IMR-90 (cell line): ENCODE measurements around the gene TSPAN4. TPM values are rescaled to one million over a fixed set of nuclear protein-coding genes. Genes with fewer than 3 reads are reported as not detected.

Experiments used
- ATAC-seq: fragments of 200-7000 bp; cut with Tn5 transposase; 2 replicates; pipeline ENCODE4 v1.9.1; 2020; ENCODE audit warnings: low read depth, mild to moderate bottlenecking, moderate library complexity
- BruUV-seq: library from RNA; stranded (reverse); fragments of 400-500 nt; replicated peaks from 2 replicates; lab custom pipeline; 2021; lab: Mats Ljungman, UMichigan
- CTCF ChIA-PET: fragments of 300-600 bp; formaldehyde crosslinking; extraction: SDS; loops from one replicate; lab custom pipeline; 2021; ENCODE audit warnings: antibody characterized with exemption; lab: Yijun Ruan, JAX
- POLR2A ChIA-PET: fragments of 300-600 bp; sonication (Branson Sonifier 250); formaldehyde crosslinking; loops from one replicate; lab custom pipeline; 2022; ENCODE audit warnings: antibody characterized with exemption; ENCODE audit not compliant: unreplicated experiment; lab: Charles Lee
- DNase-seq: peaks from one replicate; pipeline ENCODE4 v3.0.0; 2013
- H2AFZ ChIP-seq: replicated peaks from 2 replicates; pipeline ENCODE3; 2013; ENCODE audit warnings: low read length, mild to moderate bottlenecking; ENCODE audit not compliant: poor library complexity
- H2AK5ac ChIP-seq: 2 replicates; pipeline ENCODE4 v1.6.1; 2013; ENCODE audit warnings: low read depth, low read length, inconsistent platforms
- H2AK9ac ChIP-seq: replicated peaks from 2 replicates; pipeline ENCODE3; 2013; ENCODE audit warnings: mild to moderate bottlenecking, low read depth, low read length, moderate library complexity; ENCODE audit not compliant: poor library complexity
- H2BK120ac ChIP-seq: 2 replicates; pipeline ENCODE4 v1.6.1; 2013; ENCODE audit warnings: low read depth, low read length, inconsistent platforms
- H2BK15ac ChIP-seq: 3 replicates; pipeline ENCODE4 v1.6.1; 2013; ENCODE audit warnings: low read depth, low read length, inconsistent platforms
- H2BK20ac ChIP-seq: 2 replicates; pipeline ENCODE4 v1.6.1; 2013; ENCODE audit warnings: low read depth, mild to moderate bottlenecking, inconsistent platforms, low read length, moderate library complexity
- H2BK5ac ChIP-seq: 2 replicates; pipeline ENCODE4 v1.6.1; 2013; ENCODE audit warnings: mild to moderate bottlenecking, low read depth, low read length, inconsistent platforms; ENCODE audit not compliant: poor library complexity, severe bottlenecking
- H3K14ac ChIP-seq: replicated peaks from 2 replicates; pipeline ENCODE4 v1.6.1; 2013; ENCODE audit warnings: low read depth, low read length, inconsistent platforms
- H3K18ac ChIP-seq: 2 replicates; pipeline ENCODE4 v1.6.1; 2013; ENCODE audit warnings: low read depth, low read length, control low read depth
- H3K23ac ChIP-seq: 2 replicates; pipeline ENCODE4 v1.6.1; 2013; ENCODE audit warnings: low read depth, low read length, inconsistent platforms
- H3K27ac ChIP-seq: 2 replicates; pipeline ENCODE4 v1.5.1; 2013; ENCODE audit warnings: mild to moderate bottlenecking, control low read depth, low read length; ENCODE audit not compliant: insufficient read depth
- H3K27me3 ChIP-seq: 2 replicates; pipeline ENCODE4 v1.6.1; 2013; ENCODE audit warnings: low read length; ENCODE audit not compliant: control insufficient read depth, insufficient read depth
- H3K36me3 ChIP-seq: 2 replicates; pipeline ENCODE4 v1.6.1; 2013; ENCODE audit warnings: low read length, mixed read lengths; ENCODE audit not compliant: control insufficient read depth, insufficient read depth
- H3K4ac ChIP-seq: 2 replicates; pipeline ENCODE4 v1.6.1; 2013; ENCODE audit warnings: low read depth, low read length, inconsistent platforms
- H3K4me1 ChIP-seq: 2 replicates; pipeline ENCODE4 v1.6.1; 2013; ENCODE audit warnings: low read length, mixed read lengths; ENCODE audit not compliant: control insufficient read depth, insufficient read depth
- H3K4me2 ChIP-seq: 2 replicates; pipeline ENCODE4 v1.6.1; 2013; ENCODE audit warnings: low read depth, mild to moderate bottlenecking, control low read depth, low read length, moderate library complexity
- H3K4me3 ChIP-seq: 2 replicates; pipeline ENCODE4 v1.5.1; 2013; ENCODE audit warnings: low read depth, mild to moderate bottlenecking, control low read depth, low read length, moderate library complexity; ENCODE audit not compliant: insufficient read depth
- H3K56ac ChIP-seq: 2 replicates; pipeline ENCODE4 v1.6.1; 2013; ENCODE audit warnings: low read length, inconsistent platforms; ENCODE audit not compliant: insufficient read depth; ENCODE audit errors: extremely low read depth
- H3K79me1 ChIP-seq, 2 experiments: 2 replicates each; pipeline ENCODE4 v1.6.1; 2013; ENCODE audit warnings: low read length in 2 of 2, inconsistent platforms in 1 of 2, low read depth in 1 of 2
- H3K9ac ChIP-seq: 2 replicates; pipeline ENCODE4 v1.6.1; 2013; ENCODE audit warnings: low read depth, low read length, control low read depth
- H3K9me1 ChIP-seq: 2 replicates; pipeline ENCODE4 v1.6.1; 2013; ENCODE audit warnings: low read length, inconsistent platforms; ENCODE audit not compliant: insufficient read depth
- H3K9me3 ChIP-seq: 2 replicates; pipeline ENCODE4 v1.6.1; 2013; ENCODE audit warnings: low read length; ENCODE audit not compliant: control insufficient read depth, insufficient read depth
- H4K20me1 ChIP-seq: 2 replicates; pipeline ENCODE4 v1.6.1; 2013; ENCODE audit warnings: low read length, inconsistent platforms; ENCODE audit not compliant: insufficient read depth
- H4K5ac ChIP-seq: 2 replicates; pipeline ENCODE4 v1.6.1; 2013; ENCODE audit warnings: mild to moderate bottlenecking, low read depth, low read length, control low read depth
- H4K8ac ChIP-seq, 2 experiments: 2 replicates each; pipeline ENCODE4 v1.6.1; 2013; ENCODE audit warnings: low read depth in 2 of 2, low read length in 2 of 2, control low read depth in 1 of 2, inconsistent platforms in 1 of 2
- H4K91ac ChIP-seq: 2 replicates; pipeline ENCODE4 v1.6.1; 2013; ENCODE audit warnings: low read depth, low read length, inconsistent platforms; ENCODE audit not compliant: insufficient read depth
- CTCF ChIP-seq: conservative IDR thresholded peaks from 2 replicates; pipeline ENCODE4 v1.5.1; 2012; ENCODE audit warnings: mild to moderate bottlenecking, low read depth, low read length, improper control_type of control experiment
- ELK1 ChIP-seq: fragments of 150-350 bp; IDR thresholded peaks from 2 replicates; pipeline ENCODE4 v1.6.1; 2016; ENCODE audit warnings: low read depth, mild to moderate bottlenecking, low read length, moderate library complexity, borderline replicate concordance
- POLR2A ChIP-seq: IDR thresholded peaks from 2 replicates; pipeline ENCODE4 v1.6.1; 2012; ENCODE audit warnings: mild to moderate bottlenecking, low read depth, low read length
- RFX5 ChIP-seq: IDR thresholded peaks from 2 replicates; pipeline ENCODE4 v1.8.0; 2012; ENCODE audit warnings: low read depth, mild to moderate bottlenecking, low read length, moderate library complexity
- USF2 ChIP-seq: fragments of 150-350 bp; IDR thresholded peaks from 2 replicates; pipeline ENCODE4 v1.6.1; 2017; ENCODE audit warnings: mild to moderate bottlenecking, antibody characterized with exemption, low read length, low read depth
- WGBS, 2 experiments: methylation state at CpG; one replicate each; pipeline versions ENCODE4 v1.1.5 to v1.1.7; 2013; ENCODE audit warnings: missing lambda C conversion rate in 2 of 2; ENCODE audit not compliant: insufficient read length in 1 of 2; ENCODE audit errors: extremely low coverage in 2 of 2; 5-methylcytosine and 5-hydroxymethylcytosine counted together
- dilution Hi-C: fragments of 300-500 bp; cut with HindIII; formaldehyde crosslinking; loops from one replicate; pipeline ENCODE4 v1.14.3; 2018; ENCODE audit warnings: low sequenced_read_pairs; ENCODE audit not compliant: unreplicated experiment
- in situ Hi-C: fragments of 300-500 bp; cut with MboI; formaldehyde crosslinking; loops from 3 replicates; pipeline ENCODE4 v1.14.3; 2019; ENCODE audit warnings: low sequenced_read_pairs, inconsistent platforms, mixed read lengths
- intact Hi-C: fragments of 100-400 bp; cut with micrococcal nuclease; formaldehyde crosslinking; loops from 2 replicates; pipeline ENCODE4 v1.10.0; 2022
- polyA plus RNA-seq, 3 experiments: library from polyadenylated mRNA; depleted of rRNA; stranded (reverse); fragments of >200 nt; gene quantifications; 2 replicates each; pipeline ENCODE4 v1.2.3, GENCODE V29; 2012; ENCODE audit warnings: low replicate concordance in 1 of 3
- total RNA-seq: library from RNA; depleted of rRNA; stranded (reverse); fragments of >200 nt; gene quantifications from 2 replicates; pipeline ENCODE4 v1.2.3, GENCODE V29; 2012

The TSPAN4 gene
- total and polyA plus RNA-seq, 2 of the 4 experiments (the other 2 are of a cell fraction) = 161 to 293 TPM

GRCh38 chr11:843086-843734, 558 bp downstream of the TSPAN4 start:
- H2BK120ac ChIP-seq = peak overlapping the region; percentile 95
- H4K5ac ChIP-seq = peak overlapping the region; percentile 85
- DNase-seq (no peak), ATAC-seq (no peak)
- 0% methylated on average over 34 of the region's 53 CpGs; no CpG with 5 or more reads in 1 of the 2 experiments for WGBS, 2 experiments
- peak overlapping the region; percentile 80 for H3K9ac ChIP-seq
- H4K91ac ChIP-seq = peak overlapping the region; percentile 96
- peak overlapping the region; percentile 65 for H3K23ac ChIP-seq
- peak overlapping the region; percentile 92 for H3K56ac ChIP-seq
- H4K8ac ChIP-seq = peak overlapping the region; percentile 77 to 91
- TF ChIP-seq ELK1 (no peak), USF2 (no peak), RFX5 (no peak), CTCF (no peak), POLR2A (0 out of 2 replicates have a peak, but pooled peaks have one; percentile 28)
- CTCF ChIA-PET = interaction anchor here (0.9 kb wide), 1 partner anchor 8 kb away, joined by 3 read pairs; no protein-coding TSS in a partner anchor
- H3K9me3 ChIP-seq = no peaks in the 10 kb centered on the region
- H4K20me1 ChIP-seq = peaks cover 49% of the 10 kb centered on the region
- H3K36me3 ChIP-seq = peaks cover 31% of the 10 kb centered on the region
- H2AK9ac ChIP-seq = peak overlapping the region; percentile 99
- H3K4me1 ChIP-seq = peaks cover 35% of the 10 kb centered on the region
- H3K4me2 ChIP-seq = peak overlapping the region; percentile 82
- POLR2A ChIA-PET = interaction anchor here (0.6 to 1.0 kb wide), 2 partner anchors 9 to 10 kb away, joined by 3 to 4 read pairs; partner anchors contain the start of gene CD151
- H3K27me3 ChIP-seq = no peaks in the 10 kb centered on the region
- H3K9me1 ChIP-seq = peaks cover 19% of the 10 kb centered on the region
- dilution Hi-C loops (no loop called here), intact Hi-C loops (loop anchor here (10.0 kb wide), 1 partner anchor 212 kb away; no protein-coding TSS in a partner anchor), in situ Hi-C loops (no loop called here)
- H2BK5ac ChIP-seq = peak overlapping the region; percentile 100
- peak overlapping the region; percentile 80 for H3K14ac ChIP-seq
- H3K27ac ChIP-seq = peak overlapping the region; percentile 98
- H3K4me3 ChIP-seq = peak overlapping the region; percentile 98
- 0 out of 3 replicates have a peak overlapping the region, but pooled peaks have one; percentile 35 for H2BK15ac ChIP-seq
- peak overlapping the region; percentile 97 for H2AK5ac ChIP-seq
- H2BK20ac ChIP-seq = no peak overlapping the region
- BruUV-seq = no TSS peak
- peaks cover 20 to 70% of the 10 kb centered on the region in 2 experiments; a peak in 3 of 4 replicates for H3K79me1 ChIP-seq
- H2AFZ ChIP-seq = peak overlapping the region; percentile 69
- peak overlapping the region; percentile 88 for H3K18ac ChIP-seq
- peak overlapping the region; percentile 96 for H3K4ac ChIP-seq
